HG03066 (cell line): Measurements from ENCODE around the gene TBPL1.

ENCODE experiments used
- ATAC-seq: cut with Tn5 transposase; IDR thresholded peaks from one replicate; pipeline ENCODE4 v1.9.1; 2021; ENCODE audit warnings: low read depth; ENCODE audit not compliant: unreplicated experiment

The TBPL1 gene

DNA sequence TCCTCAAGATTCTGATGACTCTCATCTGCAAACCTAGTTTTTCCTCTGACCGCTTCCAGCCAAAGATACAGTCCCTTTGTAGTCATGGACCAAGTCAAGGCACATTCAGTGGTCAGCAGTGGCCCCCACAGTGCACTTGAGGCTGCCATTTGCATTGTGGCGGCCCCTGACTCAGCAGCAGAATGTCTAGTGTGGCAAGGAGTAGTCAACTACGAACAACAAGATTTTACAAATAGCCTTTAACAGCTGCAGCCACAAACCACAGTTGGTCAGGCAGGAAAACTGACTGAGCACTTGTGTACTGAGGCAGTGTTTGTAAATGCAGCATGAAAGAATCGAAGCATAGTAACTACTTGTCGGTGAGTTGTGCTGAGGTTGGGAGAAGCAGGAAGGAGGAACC, 49.8 kb downstream of the TBPL1 start:
- ATAC-seq: no peak

- ATAC-seq: no peak
Measured at GRCh38 chr6:134003542-134003951, 50.5 kb downstream of the TBPL1 start.

DNA sequence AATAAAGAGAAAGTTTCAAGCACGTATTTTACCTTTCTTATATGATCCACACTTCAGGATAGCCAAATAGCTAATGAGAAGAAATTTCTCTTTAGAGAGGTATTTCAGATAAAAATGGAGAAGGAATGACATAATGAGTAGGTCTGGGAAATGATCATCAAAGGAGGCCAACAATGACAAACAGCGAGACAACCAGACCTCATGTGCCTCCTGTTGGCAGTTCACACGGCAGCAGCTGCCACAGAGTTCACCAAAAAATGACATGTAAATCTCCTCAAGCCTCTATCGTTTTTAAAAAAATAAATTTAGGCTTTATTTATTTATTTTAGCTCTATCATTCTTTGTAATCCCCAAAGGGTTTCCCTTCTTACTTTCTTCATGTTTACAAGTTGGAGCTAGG, 51.7 kb downstream of the TBPL1 start:
- ATAC-seq: no peak

DNA sequence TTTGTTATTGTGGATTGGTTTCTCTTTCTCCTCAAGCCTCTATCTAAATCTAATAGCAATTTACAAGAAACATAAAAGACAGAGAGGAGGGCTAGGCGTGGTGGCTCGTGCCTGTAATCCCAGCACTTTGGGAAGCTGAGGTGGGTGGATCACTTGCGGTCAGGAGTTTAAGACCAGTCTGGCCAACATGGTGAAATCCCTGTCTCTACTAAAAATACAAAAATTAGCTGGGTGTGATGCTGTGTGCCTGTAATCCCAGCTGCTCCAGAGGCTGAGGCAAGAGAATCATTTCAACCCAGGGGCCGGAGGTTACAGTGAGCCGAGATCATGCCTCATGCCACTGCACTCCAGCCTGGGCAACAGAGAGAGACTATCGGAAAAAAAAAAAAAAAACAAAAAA, 52.8 kb downstream of the TBPL1 start:
- no peak for ATAC-seq

DNA sequence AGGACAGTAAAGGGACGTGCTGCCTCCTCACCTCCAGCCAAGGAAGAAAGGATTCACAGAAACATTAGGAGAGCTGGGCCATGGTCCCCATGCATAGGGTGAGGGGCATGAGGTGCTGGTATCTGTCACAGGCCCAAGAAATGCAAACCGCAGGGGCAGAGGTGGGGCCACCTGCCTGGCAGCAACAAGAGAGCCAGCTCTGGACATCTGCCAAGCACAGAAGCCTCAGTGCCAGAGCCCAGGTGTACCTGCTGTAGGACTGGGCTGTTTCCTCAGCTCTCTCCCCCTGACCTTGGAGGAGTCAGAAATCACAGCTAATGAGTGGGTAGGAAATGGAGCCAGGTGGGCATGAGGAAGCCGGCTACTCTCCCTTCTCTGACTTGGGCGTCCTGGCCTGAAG, 54.1 kb downstream of the TBPL1 start:
- ATAC-seq: no peak

- ATAC-seq: no peak
Measured at GRCh38 chr6:134009876-134010275, 56.9 kb downstream of the TBPL1 start.

GRCh38 chr6:134010400-134010799, 57.4 kb downstream of the TBPL1 start:
- no peak for ATAC-seq

- ATAC-seq: no peak
Measured at GRCh38 chr6:134010974-134011373, 58.0 kb downstream of the TBPL1 start.

- ATAC-seq: no peak
Measured at GRCh38 chr6:134014588-134015137, 61.6 kb downstream of the TBPL1 start.

DNA sequence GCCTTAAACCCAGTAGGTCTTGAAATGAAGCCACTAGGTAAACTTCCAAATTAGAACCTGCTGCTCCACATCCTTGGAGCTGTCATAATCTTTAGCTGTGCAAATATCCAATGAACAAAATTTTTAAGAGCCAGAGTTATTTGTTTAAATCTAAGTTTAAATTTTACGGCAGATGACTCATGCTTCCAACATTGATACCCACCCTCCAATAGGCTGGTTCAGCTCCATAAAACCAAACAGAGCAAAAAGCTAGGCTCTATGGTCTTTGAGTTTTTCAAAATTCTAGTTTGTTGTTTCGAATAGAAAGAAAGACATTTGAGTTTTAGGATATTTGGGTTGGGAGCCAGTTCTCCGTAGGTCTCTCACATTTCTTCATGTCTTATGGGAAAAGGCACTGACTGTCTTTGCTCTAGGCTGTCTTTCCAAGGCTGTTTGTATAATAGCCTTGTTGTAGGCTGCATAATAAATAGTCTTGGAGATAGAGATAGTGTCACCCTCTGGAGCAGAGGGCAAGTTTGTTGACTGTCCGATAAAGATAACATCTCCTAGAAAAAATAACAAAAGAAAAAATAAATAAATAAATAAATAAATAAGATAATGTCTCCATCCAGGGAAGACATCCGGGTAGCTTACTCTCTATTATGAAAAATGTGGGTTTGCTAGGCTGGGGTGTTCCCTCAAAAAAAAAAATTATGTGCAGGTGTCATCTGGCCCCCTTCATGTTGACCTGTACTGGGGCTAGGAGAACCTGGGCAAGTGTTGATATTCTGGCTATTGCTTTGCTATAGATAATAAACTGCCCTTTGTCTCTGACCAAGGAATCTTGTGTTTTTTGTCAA, 62.9 kb downstream of the TBPL1 start:
- no peak for ATAC-seq

DNA sequence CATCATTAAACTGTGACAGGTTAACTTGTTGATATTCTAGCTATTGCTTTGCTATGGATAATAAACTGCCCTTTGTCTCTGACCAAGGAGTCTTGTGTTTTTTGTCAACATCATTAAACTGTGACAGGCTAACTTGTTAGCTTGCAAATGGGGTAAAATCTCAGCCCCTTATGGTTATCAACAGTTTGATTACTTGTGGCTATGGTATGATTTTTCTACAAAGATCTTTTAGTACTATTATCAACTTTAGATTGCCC, 63.5 kb downstream of the TBPL1 start:
- no peak for ATAC-seq

GRCh38 chr6:134020071-134020470, 67.0 kb downstream of the TBPL1 start:
- no peak for ATAC-seq

DNA sequence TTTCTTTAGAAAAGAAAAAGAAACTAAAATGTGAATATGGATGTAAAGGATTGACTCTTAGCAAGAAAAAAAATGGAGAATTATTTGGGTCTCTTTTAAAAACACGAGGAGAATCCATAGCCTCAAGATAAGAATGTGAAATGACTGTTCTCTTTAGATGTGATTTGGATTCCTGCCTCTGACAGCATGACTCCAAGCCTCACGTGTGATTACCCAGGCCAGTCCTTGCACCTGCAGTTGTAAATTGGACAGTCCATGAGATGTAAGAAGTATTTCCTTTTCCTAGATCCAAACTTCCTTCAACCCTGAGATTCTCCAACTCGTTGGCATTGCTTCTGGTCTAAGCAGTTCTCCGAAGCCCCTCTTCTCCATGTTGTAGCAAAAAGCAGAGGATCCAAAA, 67.5 kb downstream of the TBPL1 start:
- ATAC-seq: no peak

DNA sequence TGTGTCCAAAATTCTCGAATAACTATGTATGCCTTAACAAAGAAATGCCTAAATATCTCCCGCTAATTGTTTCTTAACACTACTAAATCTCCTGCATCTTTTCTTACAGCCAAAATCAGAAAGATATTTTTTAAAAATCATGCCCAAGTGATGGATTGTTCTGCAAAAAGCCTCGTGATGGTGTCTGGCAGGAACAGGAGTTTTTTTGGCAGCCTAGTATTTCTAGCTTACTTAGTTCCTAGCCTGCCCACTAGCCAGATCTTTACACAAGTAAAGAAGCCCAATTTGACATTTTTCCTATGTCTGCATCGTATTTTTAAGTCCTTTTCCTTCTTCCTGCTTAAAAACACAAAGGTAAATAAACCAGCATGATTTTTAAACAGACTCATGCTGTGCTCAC, 67.9 kb downstream of the TBPL1 start:
- no peak for ATAC-seq

DNA sequence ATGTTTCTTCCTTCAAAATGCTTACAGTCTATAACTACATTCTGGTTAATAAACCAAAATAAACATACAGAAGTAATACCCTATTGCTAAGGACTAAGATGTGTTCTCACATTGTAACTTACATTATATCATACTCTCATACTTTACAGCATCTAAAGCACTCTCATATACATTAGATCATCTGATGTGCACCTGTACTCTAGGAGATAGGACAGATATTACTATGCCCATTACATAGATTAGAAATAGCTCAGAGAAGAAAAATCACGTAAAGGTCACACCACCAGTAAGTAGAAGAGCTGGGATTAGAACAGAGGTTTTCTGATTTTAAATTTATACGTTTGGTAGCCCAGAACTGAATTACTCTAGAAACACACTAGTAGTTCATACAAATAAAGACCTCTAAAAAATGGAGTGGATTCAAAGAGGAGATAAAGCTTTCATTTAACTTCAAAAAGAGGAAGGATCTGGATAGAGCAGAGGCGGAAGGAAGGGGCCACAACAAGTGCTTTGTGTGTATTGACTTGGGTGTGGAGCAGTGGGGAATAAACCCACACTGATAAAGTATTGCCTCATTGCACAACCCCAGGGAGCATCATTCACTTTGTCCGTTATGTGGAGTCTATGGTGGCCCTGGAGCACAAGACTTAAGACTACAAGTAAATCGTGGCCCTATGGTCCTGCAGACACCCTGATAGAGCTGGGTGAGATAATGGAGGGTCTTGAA, 68.5 kb downstream of the TBPL1 start:
- no peak for ATAC-seq

GRCh38 chr6:134022650-134023049, 69.6 kb downstream of the TBPL1 start:
- no peak for ATAC-seq

- no peak for ATAC-seq
Measured at GRCh38 chr6:134026597-134026996, 73.6 kb downstream of the TBPL1 start.

DNA sequence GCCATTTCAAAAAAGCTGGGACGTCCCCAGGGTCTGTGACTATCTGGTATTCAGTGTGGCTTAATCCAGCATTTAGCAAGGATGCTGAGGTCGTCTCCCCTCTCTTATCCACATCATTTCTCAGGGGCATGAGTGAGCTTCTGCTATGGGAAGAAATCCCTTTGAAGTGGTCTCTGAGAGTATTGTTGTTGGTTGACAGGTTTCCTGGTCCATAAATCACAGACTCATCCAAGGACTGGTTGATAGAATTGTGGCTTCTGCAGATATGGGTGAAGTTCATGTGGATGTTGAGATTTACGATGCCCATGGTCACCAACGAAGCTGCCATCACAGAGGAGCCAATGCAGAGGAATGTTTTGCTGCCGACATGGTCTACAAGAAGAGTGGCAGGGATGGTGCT, 75.4 kb downstream of the TBPL1 start:
- ATAC-seq: no peak

DNA sequence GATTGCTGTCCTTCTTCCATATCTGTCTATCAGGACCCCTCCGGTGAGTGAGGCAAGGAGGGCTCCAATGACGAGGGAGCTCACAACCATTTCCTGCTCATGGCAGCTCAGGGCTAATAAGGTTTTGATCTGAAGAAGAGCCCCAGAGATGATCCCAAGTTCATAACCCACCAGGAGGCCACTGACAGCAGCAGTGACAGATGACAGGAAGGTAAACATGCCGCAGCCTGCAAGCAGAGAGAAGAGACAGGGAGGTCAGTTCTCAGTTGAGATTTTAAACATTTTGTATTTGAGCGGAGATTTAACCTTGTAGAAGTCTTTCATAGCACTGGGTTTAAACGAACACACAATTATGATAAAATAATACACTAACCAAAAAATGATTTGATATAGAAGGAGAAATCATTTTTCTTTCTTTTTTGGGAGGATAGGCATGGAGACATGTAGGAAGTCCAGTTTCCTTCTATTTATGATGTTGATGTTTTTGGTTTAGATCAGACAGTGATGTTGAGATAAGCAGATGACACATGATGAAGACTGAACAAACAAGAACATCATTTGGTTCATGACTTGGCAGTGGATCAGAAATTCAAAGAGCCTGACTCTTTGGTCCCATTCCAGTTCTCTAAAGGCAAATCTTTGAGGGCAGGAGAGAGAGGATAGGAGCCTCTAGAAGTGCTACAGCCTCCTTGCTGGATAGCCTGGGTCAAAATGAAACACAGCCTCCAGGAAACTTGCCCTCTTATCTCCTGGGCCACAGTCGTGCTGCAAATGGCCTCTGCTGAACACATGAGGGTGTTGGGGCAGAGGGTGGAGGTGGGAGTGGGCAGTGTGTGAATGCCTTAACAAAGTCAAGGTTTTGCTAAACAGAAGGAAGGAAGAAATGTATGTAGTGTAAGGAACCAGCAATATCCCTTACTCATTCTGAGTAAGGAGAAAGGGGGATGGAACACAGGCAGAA, 76.8 kb downstream of the TBPL1 start:
- no peak for ATAC-seq

- no peak for ATAC-seq
Measured at GRCh38 chr6:134031696-134032255, 78.8 kb downstream of the TBPL1 start.

GRCh38 chr6:134034478-134034877, 81.5 kb downstream of the TBPL1 start:
- no peak for ATAC-seq
